Astrocyte of the hippocampus (primary cell): ENCODE data around the gene COL6A1.
A peak's percentile ranks its signal among the peaks of the same experiment; 100 is the strongest.
"Not testable (repeated sequence)": the region's sequence is repeated elsewhere in the genome, so short reads cannot be mapped to it uniquely, and the experiment has no call there.

Source experiments
- DNase-seq: peaks from one replicate; pipeline ENCODE4 v3.0.0; 2011; ENCODE audit warnings: low read depth, low spot score

Gene COL6A1

GRCh38 chr21:46005894-46006546 lies 24.4 kb downstream of the COL6A1 start:
- not testable (repeated sequence) for DNase-seq

DNA sequence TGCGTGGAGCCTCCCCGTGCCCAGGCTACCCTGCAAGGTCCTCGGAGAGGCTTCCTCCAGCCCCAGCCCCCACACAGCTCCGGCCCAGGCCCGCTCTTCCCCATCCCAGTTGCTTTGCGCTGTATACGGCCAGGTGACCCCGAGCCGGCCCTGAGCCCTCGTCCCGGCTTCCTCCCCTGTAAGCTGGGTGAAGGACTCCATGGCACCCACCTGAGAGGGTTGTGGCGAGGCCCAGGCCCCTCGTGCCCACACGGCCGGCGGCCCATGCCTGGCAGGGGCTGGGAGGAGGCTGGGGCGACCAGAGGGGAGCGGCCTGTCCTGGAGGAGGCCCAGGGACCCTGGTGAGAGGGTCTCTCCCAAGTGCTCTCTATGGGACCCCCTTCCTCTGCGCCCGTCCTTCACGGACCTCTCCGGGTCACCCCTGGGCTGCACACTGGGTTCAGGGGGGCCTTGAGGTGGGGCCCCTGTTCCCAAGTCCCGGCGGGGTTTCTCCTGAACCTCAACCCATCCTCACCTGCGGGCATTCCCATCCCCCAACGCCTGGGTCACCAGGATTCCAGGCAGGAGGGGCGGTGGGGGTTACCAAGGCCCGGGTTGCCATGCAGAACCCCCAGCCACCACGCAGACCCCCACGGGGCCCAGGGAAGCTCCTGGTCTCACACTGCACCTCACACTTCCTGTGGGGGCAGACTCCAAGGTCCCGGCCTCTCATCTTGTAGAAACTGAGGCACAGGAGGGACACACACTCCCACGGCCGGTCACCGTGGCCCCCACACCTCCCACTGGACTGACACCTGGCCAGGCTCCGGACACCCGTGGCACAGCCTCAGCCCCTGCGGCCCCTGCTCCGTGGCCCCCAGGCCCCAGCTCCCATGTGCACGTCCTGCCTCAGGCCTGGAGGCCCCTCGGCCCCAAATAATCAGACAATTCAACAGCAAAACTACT lies 25.2 kb downstream of the COL6A1 start:
- DNase-seq: no peak

DNA sequence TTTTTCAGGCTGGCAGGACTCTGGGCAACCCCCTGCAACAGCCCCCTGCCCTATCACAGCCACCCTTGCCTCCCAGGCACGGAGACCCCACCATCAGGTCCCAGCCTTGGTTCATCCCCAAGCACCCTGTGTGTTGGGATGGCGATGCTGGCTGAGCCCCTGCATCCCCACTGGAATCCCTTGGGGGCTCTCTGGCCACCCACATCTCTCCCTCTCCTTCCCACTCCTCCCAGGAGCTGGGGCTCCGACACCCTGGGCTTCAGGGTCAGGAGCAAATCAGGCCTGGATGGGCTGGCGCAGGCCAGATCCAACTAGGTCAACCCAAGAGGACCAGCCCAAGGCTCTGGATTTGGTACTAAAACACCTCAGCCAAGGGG lies 25.9 kb downstream of the COL6A1 start:
- DNase-seq: no peak

DNA sequence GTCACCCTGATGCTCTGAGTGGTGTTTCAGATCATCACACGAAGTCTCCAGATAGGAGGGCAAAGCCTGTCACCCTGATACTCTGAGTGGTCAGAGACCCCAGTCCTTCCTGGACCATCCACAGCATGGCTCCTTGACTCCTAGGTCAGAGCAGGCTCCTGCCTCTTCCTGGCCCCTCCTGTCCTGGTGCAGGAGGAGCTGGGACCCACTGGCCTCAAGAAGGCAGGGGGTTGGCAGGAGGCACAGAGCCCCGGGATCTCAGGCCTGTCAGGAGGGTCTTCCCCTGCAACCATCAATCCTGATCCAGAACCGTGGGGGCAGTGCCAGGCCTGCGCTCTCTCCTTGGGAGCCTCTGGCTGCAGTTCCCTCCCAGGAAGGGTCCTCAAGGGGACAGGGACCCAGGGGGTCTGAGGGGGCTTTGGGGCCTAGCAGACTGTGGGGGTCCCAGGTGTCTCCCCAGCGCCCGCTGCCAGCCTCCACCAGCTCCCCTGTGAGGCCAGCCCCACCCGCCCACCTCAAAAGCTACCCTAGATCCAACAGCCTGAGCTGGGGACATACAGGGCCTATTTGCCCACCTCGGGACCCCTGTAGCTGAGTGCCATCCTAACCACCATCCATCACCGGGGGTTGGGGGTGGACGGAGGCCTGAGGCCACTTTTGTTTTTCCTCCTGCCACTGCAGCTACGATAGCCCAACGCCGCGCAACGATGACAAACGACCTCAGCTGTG lies 27.5 kb downstream of the COL6A1 start:
- DNase-seq: no peak

GRCh38 chr21:46009951-46010705 lies 28.6 kb downstream of the COL6A1 start:
- DNase-seq: no peak

DNA sequence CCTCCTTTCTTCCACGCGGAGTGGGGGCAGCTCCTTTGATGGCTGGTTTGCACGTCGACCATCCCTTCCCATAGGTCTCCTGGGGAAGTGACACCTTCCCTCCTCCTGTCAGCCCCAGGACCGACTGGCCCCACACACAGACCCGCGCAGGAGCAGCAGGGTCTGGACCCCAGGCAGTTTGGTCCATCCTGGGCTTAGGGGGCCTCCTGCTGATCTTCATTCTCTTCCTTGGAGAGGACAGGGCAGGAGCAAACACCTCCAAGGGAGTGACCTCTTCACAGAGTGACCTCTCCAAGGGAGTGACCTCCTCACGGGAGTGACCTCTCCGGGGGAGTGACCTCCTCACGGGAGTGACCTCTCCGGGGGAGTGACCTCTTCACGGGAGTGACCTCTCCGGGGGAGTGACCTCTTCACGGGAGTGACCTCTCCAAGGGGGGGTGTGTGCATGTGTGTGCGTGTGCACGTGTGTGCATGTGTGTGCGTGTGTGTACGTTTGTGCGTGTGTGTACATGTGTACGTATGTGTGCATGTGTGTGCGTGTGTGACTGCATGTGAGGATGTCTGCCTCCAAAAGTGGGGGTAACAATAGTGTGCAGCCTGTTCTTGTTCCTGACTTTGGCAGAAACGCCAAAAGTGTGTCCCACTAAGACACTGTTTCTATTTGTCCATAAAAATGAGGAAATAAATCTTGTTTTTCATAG lies 29.8 kb downstream of the COL6A1 start:
- no peak for DNase-seq

- DNase-seq: no peak
Observed at GRCh38 chr21:46012154-46012553, 30.6 kb downstream of the COL6A1 start.

- DNase-seq: no peak
Observed at GRCh38 chr21:46014828-46015227, 33.3 kb downstream of the COL6A1 start.

GRCh38 chr21:46017148-46017547 lies 35.6 kb downstream of the COL6A1 start:
- no peak for DNase-seq

GRCh38 chr21:46017695-46018094 lies 36.1 kb downstream of the COL6A1 start:
- peak; percentile 21 for DNase-seq

DNA sequence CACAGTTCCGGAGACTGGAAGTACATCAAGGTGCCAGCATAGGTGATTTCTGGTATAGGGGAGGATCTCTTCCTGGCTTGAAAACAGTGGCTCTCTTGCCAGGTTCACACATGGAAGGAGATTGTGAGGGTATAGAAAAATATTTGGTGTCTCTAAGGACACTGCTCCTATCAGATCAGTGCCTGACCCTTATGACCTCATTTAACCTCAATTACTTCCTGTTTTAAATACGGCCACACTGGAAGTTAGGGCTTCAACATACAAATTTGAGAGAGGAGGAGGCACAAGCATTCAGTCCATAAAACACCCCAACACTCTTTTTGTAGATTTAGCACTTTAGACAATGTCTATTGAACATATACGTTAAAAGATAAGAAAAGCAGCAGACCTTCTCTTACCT lies 37.0 kb downstream of the COL6A1 start:
- no peak for DNase-seq

GRCh38 chr21:46020581-46020980 lies 39.0 kb downstream of the COL6A1 start:
- no peak for DNase-seq

DNA sequence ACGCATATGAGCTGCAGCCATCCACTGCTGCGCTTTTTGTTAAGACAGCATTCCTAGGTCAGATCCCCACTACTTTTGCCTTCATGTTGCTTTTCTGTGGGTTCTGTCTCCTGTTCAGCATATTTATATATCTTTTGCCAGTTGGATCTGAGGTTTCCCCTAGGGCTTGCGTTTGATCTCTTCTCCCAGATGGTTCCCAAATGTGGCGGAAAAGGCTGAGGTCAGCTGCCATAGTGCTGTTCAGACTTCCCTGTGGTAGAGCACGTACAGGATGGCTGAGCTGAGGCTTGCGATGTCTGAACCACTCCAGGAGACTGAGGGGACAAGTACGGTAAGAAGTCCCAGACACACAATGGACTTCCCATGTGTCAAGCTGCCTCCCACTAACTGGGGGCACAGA lies 39.8 kb downstream of the COL6A1 start:
- DNase-seq: no peak

DNA sequence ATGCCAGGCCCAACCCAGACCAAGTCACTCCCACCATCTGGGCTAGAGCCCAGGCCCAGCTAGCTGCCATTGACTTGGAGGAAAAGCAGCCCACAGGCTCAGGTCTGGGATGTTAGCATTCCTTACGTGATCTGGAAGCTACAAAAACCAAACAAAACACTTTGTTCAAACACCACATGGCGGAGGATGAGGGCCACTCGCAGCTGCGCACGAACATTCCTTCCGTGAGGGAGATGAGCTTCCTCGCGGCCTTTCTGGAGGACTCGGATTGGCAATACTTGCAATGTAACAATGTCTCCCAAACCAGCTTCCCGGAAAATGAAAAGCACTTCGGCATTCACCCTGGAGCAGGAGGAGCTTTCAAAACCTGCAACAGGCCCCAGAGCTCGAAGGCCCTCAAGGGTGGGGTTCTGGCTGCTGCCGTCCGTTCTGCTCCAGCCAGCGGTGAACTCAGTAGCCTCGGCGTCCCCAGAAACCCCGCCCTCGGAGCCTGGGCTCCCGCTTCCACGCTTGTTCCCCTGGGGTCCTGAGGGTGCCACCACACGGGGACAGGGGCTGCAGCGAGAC lies 40.5 kb downstream of the COL6A1 start:
- no peak for DNase-seq

GRCh38 chr21:46022551-46023525 lies 41.3 kb downstream of the COL6A1 start:
- DNase-seq: no peak

GRCh38 chr21:46023555-46023954 lies 42.0 kb downstream of the COL6A1 start:
- no peak for DNase-seq

DNA sequence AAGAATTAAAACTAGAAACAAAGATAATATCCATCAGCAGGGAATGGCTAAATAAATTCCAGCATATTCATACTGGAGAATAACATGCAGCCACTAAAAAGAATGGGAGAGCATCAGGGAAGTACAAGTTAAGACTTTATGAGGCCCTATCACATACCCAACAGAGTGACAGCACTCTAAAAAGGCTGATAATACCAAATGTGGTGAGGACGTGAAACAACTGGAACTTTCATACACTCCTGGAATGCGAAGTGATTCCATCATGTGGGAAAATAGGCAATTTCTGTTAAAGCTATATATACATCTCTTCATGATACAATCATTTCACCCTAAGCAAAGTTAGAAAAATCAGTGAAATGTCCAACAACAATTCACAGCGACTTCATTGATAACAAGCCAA lies 42.6 kb downstream of the COL6A1 start:
- DNase-seq: no peak

GRCh38 chr21:46025113-46025770 lies 43.7 kb downstream of the COL6A1 start:
- DNase-seq: peak; percentile 70
